Left cardiac atrium (tissue), 4 donors: ENCODE data around the gene VPS35. TPM values are rescaled to one million over a fixed set of nuclear protein-coding genes. Genes with fewer than 3 reads are reported as not detected.
A peak's percentile ranks its signal among the peaks of the same experiment; 100 is the strongest.

Source experiments
- ATAC-seq, 2 donors: fragments of 200-7000 bp; cut with Tn5 transposase; one replicate each; pipeline ENCODE4 v1.9.1; 2020; ENCODE audit warnings: mild to moderate bottlenecking in 2 of 2, moderate library complexity in 2 of 2
- DNase-seq: peaks from one replicate; pipeline ENCODE4 v3.0.0-alpha.2; 2020
- intact Hi-C, 2 donors: fragments of 100-400 bp; cut with DNase I; formaldehyde crosslinking; loops; one replicate each; pipeline versions ENCODE4 v1.14.1 to v1.15.1; 2022 to 2023
- total RNA-seq, 2 donors: library from RNA; stranded (reverse); fragmentation: NEBNext Ultra II Directional; extraction: Animal tissue kit (Norgen Biotek cat#: 25700); gene quantifications; one replicate each; pipeline ENCODE4 v1.2.1, GENCODE V29; 2021
- donor health status: DM: no; HTN: yes; CAD: no.
- donor health status: DM: no; HTN: yes; CAD: no; lungs with severe emphysema.
- donor health status: DM: yes; HTN: yes; CAD: no.
- donor health status: Dilated cardiomyopathy.

Gene VPS35
- total RNA-seq, 2 donors from 2014 or later: 68.0 to 74.0 TPM

DNA sequence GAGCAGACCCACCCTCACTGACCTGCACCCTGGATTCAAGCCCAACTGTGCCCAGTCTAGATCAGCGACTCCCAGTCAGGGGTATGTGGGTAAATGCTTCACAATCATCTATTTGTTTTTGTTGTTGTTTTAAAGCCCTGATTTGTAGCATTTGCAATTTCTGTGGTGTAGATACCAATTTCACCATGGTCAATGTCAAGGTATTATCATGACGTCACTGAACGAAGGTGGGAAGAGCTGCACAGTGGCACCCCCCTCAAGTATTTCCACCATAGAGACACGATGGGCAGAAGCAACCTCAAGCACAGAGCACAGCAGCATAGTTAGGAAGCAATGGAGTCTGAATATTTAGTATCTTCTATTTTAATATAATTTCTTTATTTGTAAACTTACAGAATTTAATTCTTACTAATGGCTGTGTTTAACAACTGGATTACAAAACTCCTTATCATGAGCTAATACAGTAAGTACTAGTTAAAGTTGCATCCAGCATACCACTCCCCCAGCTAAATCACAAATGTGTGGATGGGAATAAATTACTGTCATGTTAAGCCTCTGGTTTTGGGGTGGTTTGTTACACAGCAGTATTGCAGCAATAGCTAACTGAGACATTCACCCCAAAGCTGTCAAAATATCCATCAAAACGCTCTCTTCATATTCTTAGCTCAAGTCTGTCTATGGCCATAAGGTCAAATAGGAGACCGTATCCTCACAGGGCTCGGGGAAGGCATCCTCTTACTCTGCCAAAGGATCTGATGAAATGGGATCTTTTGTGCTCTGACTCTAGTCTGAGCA, 26.0 kb upstream of the VPS35 start:
- DNase-seq: no peak
- intact Hi-C loops: no loop called here
- ATAC-seq: no peak

DNA sequence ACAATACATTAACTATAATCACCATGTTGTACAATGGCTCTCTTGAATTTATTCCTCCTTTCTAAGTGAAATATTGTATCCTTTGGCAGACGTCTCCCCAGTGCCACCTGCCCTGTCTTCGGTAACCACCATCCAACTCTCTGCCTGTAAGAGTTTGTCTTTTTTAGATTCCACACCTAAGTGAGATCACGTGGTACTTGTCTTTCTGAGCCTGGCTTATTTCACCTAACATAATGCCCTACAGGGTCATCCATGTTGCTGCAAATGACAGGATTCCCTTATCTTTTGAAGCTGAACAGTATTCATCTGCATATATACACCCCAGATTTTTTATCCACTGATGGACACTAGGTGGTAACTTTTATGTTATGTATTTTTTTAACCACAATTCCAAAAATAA, 24.7 kb upstream of the VPS35 start:
- intact Hi-C loops: no loop called here
- no peak for DNase-seq

DNA sequence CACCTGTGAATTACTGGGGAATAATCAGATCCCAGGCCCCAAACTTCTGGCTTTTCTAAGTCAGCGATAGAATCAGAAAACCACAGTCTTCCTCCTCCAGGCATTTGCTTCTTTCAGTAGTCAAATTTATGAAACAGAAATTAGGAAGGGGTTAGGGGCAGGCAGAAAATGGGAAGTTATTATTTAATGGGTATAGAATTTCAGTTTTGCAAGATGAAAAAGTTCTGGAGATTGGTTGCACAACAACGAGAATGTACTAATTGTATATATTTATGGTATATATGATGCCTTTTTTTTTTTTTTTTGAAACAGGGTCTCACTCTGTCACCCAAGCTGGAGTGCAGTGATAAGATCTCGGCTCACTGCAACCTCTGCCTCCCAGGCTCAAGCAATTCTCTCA, 23.9 kb upstream of the VPS35 start:
- no peak for ATAC-seq

More for the DNA sequence above, 24.7 kb upstream of the VPS35 start:
- ATAC-seq: no peak

DNA sequence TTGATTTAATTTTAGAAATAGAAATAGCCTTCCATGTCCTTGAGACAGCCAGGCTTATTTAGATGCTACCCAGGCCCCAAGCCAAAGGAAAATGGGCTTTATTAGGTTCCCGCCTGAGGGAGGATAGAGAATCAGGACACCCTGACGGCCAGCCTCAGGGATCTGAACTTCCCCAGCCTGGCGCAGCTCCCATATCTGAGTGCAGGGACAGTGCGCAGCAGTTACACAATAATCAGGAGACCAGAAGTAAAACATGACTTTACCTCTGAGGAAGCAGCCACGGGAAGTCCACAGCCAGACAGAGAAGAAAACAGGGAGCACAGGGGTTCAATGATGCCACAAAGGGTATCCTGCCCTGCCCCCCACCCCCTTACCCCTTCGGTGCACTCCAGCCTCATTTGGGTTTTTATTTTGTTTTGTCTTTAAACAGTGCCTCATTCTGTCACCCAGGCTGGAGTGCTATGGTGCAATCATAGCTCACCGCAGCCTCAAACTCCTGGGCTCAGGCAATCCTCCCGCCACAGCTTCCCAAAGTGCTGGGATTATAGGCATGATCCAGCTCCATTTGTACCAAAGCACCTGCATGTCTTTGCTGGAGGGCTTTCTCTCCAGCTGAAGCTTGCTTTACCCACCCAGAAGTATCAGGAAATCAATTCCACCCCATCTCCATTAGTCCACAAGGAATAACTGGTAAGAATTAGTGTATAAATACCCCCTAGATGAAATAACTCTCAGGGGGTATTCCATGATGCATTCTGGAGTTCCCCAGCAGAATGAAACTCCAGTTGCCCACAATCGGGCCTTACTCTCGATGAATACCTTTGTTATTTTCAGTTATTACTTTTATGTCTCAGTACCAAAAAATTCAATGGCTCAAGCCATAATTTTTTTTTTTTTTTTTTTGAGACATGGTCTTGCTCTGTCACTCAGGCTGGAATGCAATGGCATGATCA, 22.4 kb upstream of the VPS35 start:
- DNase-seq (peak; percentile 68), ATAC-seq (peak; percentile 80 to 83)
- intact Hi-C loops: no loop called here

More for the DNA sequence above, 23.9 kb upstream of the VPS35 start:
- no peak for DNase-seq
- intact Hi-C loops: no loop called here

DNA sequence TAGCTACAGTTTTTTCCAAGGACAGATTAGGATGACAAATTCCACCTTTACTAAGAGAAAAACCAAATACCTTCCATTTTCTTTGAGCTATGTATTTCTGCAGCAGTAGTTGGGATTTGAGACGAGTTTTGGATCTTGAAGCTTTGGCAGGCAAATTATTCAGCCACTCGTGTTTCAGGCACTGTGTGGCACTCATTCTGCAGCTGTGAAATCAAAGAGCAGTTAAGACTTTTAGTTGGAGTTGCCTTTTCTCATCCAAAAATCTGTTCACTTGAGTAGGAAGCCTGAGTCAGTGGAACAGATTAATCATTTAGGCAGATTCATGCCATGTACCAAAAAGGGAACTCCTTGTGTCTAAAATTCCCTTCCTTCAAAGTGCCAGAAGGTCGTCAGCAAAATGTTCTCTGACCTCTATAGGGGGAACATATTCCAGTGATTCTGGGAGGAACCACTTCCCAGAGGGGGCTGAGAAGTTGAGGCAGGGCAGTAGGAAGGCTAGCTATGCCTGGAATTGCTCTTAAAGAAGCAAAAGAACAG, 20.6 kb upstream of the VPS35 start:
- intact Hi-C loops: loop anchor here in 1 of 2 donors (10.0 kb wide), 1 partner anchor 95 kb away; no protein-coding TSS in a partner anchor
- DNase-seq (no peak), ATAC-seq (no peak)

DNA sequence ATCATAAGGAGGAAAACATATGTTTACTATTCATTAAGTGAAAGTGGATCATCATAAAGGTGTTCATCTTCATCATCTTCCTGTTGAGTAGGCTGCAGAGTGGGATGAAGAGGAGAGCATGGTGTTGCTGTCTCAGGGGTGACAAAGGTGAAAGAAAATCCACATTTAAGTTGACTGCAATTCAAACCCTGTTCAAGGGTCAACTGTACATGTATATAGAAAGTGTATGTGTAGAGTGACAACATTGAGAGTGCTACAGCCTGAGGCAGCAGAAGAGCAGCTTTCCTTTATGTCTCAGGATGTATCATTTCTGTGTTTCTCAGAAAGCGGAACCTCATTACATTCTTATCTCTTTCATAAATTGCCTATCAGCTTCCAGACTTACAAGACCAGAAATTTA, 17.7 kb upstream of the VPS35 start:
- DNase-seq (no peak), ATAC-seq (no peak)
- intact Hi-C loops: loop anchor here in 1 of 2 donors (10.0 kb wide), 1 partner anchor 98 kb away; no protein-coding TSS in a partner anchor

DNA sequence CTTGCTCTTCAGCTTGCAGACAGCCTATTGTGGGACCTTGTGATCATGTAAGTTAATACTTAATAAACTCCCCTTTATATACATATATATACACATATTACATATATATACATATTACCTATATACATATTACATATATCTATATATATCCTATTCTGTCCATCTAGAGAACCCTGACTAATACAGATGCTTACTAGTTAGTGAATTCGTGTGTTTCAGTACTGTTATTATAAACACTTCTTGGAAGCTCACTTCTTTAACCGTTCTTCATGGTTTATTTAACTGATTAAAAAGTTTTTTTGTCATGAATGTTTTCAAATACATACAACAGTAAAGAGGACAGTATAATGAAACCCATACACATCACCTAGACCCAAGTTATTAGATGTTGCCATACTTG, 13.1 kb upstream of the VPS35 start:
- intact Hi-C loops: loop anchor here in 1 of 2 donors (10.0 kb wide), 1 partner anchor 103 kb away; no protein-coding TSS in a partner anchor
- no peak for ATAC-seq

DNA sequence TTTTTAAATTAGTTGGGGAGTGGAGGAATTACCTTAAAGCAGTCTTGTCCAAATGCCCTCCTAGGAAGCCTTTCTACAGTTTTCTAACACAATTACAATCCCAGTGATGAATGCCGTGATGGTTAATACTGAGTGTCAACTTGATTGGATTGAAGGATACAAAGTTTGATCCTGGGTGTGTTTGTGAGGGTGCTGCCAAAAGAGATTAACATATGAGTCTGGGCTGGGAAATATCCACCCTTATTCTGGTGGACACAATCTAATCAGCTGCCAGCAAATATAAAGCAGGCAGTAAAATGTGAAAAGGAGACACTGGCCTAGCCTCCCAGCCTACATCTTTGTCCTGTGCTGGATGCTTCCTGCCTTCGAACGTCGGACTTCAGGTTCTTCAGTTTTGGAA, 12.6 kb upstream of the VPS35 start:
- no peak for DNase-seq
- no peak for ATAC-seq
- intact Hi-C loops: loop anchor here in 1 of 2 donors (10.0 kb wide), 1 partner anchor 103 kb away; no protein-coding TSS in a partner anchor

More for the DNA sequence above, 13.1 kb upstream of the VPS35 start:
- DNase-seq: no peak

DNA sequence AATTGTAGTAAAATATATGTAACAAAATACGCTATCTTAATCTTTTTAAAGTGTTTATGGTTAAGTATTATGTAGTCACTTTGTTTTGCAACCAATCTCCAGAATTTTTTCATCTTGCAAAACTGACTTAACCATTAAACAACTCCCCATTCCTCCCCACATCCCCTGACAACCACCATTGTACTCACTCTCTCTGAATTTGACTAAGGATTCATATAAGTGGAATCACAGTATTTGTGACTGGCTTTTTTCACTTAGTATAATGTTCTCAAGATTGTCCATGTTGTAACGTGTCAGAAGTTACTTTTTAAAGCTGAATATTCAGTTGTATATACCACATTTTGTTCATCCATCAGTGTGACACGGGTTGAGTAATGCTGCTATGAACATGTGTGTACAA, 11.1 kb upstream of the VPS35 start:
- DNase-seq (no peak), ATAC-seq (no peak)
- intact Hi-C loops: loop anchor here in 1 of 2 donors (10.0 kb wide), 1 partner anchor 105 kb away; no protein-coding TSS in a partner anchor

DNA sequence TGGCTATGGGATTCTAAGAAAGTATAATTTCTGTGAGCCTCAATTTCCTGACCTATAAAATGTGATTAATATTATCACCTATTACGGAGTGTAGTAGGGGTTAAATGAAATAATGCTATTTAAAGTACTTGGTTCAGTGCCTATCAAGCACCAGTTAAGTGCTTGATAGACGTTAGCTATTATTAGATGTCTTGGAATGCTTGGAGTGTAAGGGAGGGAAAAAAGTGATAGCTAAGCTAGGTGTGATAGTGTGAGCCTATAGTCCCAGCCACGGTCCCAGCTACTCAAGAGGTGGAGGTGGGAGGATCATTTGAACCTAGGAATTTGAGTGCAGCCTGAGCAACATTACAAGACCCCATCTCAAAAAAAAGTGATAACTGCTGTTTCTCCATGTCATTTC, 8.0 kb upstream of the VPS35 start:
- intact Hi-C loops: loop anchor here in 1 of 2 donors (10.0 kb wide), 1 partner anchor 108 kb away; no protein-coding TSS in a partner anchor
- peak; percentile 29 to 68 for ATAC-seq
- DNase-seq: no peak

DNA sequence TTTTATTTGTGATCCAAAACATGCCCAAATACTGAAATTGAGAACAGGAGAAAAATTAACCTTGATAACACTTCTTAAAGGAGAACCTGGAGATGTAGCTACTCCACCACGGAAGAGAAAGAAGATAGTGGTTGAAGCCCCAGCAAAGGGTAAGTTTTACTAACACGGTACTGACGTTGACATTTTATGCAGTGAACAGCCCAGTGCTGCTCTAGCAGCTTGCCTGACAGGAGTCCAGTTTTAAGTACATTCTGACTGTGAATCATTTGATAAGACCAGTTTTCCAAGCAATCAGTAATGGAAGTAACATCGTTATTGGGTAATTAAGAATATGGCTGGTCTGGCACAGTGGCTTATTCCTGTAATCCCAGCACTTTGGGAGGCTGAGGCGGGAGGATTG, 7.0 kb upstream of the VPS35 start:
- peak in 1 of 2 donors; percentile 52 for ATAC-seq
- intact Hi-C loops: loop anchor here in 1 of 2 donors (10.0 kb wide), 1 partner anchor 109 kb away; no protein-coding TSS in a partner anchor
- no peak for DNase-seq

DNA sequence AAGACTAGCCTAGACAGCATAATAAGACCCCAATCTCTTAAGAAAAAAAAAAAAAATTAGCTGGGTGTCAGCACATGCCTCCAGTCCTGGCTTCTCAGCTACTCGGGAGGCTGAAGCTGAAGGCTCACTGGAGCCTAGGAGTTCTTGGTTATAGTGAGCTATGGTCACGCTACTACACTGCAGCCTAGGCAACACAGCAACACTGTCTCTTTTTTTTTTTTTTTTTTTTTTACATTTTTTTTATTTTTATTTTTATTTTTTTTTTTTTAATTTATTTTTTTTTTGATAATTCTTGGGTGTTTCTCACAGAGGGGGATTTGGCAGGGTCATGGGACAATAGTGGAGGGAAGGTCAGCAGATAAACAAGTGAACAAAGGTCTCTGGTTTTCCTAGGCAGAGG, 4.6 kb upstream of the VPS35 start:
- no peak for ATAC-seq
- intact Hi-C loops: loop anchor here in 1 of 2 donors (10.0 kb wide), 1 partner anchor 111 kb away; no protein-coding TSS in a partner anchor

DNA sequence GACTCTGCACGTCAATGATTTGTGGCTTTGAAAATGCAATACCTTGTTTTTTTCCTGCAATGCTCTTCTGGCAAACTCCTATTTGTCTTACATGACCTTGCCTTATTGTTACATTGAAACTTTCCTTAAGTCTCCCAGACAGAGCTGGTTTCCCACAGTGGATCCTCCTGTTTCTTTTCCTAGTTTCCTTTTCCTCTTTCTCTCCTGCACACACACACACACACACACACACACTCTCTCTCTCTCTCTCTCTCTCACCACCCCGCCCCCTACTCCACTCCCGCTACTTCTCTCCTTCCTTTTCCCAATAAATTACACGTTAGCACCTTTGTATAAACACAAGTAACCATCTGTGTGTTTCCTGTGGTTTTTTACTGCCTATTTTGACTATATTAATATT, 2.7 kb upstream of the VPS35 start:
- intact Hi-C loops: loop anchor here in 1 of 2 donors (10.0 kb wide), 1 partner anchor 113 kb away; no protein-coding TSS in a partner anchor
- ATAC-seq: no peak
- no peak for DNase-seq

More for the DNA sequence above, 4.6 kb upstream of the VPS35 start:
- no peak for DNase-seq

DNA sequence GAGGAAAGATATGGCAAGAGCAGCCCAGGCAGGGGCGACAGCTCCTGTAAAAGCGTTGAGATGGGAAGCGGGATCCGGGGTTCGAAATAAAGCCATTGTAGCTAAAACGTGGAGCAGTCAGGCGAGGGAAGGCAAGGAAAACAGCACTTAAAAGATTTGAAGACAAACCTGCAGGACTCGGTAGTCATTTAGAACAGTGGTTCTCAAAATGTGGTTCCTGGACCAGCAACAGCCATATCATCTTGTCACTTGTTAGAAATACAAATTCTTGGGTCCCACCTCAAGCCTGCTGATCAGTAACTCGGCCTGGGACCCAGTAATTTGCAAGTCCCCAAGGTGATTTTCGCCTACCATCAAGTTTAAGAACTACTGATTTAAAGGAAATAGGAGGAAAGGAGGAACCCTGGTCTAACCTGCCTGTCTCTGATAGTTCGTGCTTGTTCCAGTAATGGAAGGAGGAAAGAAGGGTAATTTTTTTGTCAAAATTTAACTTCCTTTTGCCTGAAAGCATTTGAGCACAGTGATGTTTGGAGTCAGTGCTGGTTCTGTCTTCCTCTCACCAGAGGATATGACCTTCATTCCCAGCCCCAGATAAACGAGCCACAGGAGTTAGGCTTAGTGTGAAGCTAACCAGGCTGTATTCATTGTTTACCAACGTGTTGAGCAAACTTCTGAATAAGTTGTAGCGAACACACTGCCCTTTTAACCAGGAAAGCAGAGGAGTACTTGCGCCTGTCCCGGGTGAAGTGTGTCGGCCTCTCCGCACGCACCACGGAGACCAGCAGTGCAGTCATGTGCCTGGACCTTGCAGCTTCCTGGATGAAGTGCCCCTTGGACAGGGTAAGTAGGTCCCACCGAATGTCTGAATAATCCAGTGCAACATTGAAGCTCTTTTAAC, 1.6 kb upstream of the VPS35 start:
- DNase-seq: no peak
- no peak for ATAC-seq
- intact Hi-C loops: loop anchor here in 1 of 2 donors (10.0 kb wide), 1 partner anchor 114 kb away; no protein-coding TSS in a partner anchor

DNA sequence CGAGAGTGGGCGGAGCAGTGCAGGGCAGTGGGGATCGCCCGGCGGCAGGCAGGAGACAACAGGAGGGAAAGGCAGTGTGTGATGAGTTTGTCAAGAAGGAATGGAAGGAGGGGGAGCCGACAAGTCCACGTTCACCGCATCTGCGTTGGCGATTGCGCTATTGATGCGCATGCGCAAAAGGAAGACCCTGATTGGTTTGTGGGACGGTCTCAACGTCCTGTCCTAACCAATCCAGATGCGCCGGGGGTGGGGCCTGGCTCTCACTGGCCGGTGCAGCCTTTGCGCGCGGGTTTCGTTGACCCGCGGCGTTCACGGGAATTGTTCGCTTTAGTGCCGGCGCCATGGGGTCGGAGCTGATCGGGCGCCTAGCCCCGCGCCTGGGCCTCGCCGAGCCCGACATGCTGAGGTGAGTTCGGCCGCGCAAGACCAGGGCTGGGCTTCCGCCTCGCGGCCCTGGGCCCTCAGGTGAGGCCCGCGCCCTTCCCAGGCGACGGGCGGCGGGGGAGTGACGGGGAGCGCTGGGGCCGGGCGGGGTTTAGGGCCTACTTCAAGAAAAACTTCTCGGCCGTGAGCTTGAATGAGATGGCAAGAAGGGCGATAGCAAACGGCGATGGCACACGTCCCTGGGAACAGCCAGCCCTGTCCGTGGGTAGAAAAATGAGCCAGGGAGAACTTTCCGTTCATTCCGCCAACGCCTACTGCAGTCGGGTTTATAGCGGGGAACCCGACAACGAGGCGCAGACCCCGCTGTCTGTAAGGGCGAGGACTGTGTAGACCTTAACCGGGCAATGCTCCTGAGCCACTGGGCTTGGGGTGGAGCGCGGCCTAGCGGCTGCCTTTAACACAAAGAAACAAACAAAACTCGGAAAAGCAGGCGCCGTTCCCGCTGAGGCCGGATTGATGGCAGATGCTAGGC, 645 bp upstream of the VPS35 start, which contains the start of gene ORC6:
TSS of gene ORC6 (plus strand) at position 295 of the 916 bp plus-strand sequence. CDS start at position 342, 47 bp downstream.
- peak; percentile 99 for DNase-seq
- intact Hi-C loops: loop anchor here (10.0 kb wide), 2 partner anchors 105 to 115 kb away; no protein-coding TSS in a partner anchor
- peak; percentile 91 to 95 for ATAC-seq

DNA sequence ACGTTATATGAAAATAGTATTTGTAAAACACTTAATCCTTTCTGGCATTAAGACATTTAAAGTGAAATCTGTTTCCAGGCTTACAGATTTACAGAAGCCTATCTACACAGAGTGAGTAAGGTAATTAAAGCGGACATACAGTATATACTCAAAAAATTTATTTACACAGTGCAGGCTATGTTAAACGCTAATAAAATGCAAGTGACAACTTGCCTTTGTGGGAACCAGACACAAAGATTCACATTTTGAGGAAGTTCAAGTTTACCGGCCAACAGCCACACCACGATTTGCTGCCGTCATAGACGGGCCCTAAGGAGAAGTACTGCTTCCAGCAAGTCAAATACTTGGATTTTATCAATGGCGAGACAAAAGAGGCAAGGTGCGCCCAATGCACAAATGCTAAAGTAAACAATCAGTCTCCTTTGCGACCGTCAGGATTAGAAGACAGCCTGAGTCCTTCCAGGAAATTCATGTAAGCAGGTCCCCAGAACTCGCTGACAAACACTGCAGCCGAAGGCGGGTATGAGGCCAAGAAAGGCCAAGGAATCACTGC, 801 bp downstream of the VPS35 start:
- intact Hi-C loops: loop anchor here in 1 of 2 donors (10.0 kb wide), 1 partner anchor 107 kb away; no protein-coding TSS in a partner anchor
- DNase-seq (peak; percentile 33), ATAC-seq (no peak)
